Tibial nerve (tissue), 4 donors: ENCODE measurements around the gene RFXANK. TPM values are rescaled to one million over a fixed set of nuclear protein-coding genes. Genes with fewer than 3 reads are reported as not detected.

Source experiments
- DNase-seq, 2 donors: peaks; one replicate each; pipeline ENCODE4 v3.0.0-alpha.2; 2019; ENCODE audit warnings: low spot score in 2 of 2
- H3K27ac ChIP-seq, 4 donors: fragments of 200-600 bp; sonication (generic) in 3 of 4; one replicate each; pipeline ENCODE4 v1.5.1; 2017 to 2019; ENCODE audit warnings: mild to moderate bottlenecking in 1 of 4
- H3K27me3 ChIP-seq, 2 donors: fragments of 200-600 bp; sonication (generic) in 1 of 2; one replicate each; pipeline versions ENCODE4 v1.5.1 to v1.6.0; 2017 to 2019
- H3K36me3 ChIP-seq, 3 donors: fragments of 200-600 bp; sonication (generic); one replicate each; pipeline ENCODE4 v1.5.1; 2018 to 2019
- H3K4me1 ChIP-seq, 4 donors: fragments of 200-600 bp; sonication (generic) in 3 of 4; one replicate each; pipeline ENCODE4 v1.5.1; 2017 to 2019
- H3K4me3 ChIP-seq, 4 donors: fragments of 200-600 bp; sonication (generic) in 3 of 4; one replicate each; pipeline ENCODE4 v1.5.1; 2017 to 2019; ENCODE audit warnings: mild to moderate bottlenecking in 1 of 4, moderate library complexity in 1 of 4
- H3K9me3 ChIP-seq, 4 donors: fragments of 200-600 bp; sonication (generic) in 3 of 4; one replicate each; pipeline ENCODE4 v1.5.1; 2017 to 2019
- EP300 ChIP-seq, 2 donors: sonication (generic); formaldehyde crosslinking; IDR thresholded peaks; one replicate each; pipeline ENCODE4 v1.6.1; 2017; ENCODE audit warnings: antibody characterized with exemption in 2 of 2, mild to moderate bottlenecking in 1 of 2
- POLR2A ChIP-seq, 2 donors: fragments of 450-650 bp; IDR thresholded peaks; one replicate each; pipeline ENCODE4 v1.6.1; 2017; ENCODE audit warnings: antibody characterized with exemption in 2 of 2, mild to moderate bottlenecking in 2 of 2, moderate library complexity in 2 of 2
- WGBS, 2 donors: methylation state at CpG; one replicate each; pipeline ENCODE4 v1.1.5; 2018; 5-methylcytosine and 5-hydroxymethylcytosine counted together
- total RNA-seq, 4 donors: library from RNA; depleted of rRNA; stranded (reverse); fragments of >200 nt; gene quantifications; one replicate each; pipeline ENCODE4 v1.1.0, GENCODE V29; 2016
- TF ChIP-seq, protein P1 (sequence below), 5 experiments: fragments of 200-600 bp in 3 of 5; fragments of 450-650 bp in 2 of 5; sonication (generic) in 3 of 5; IDR thresholded peaks; one replicate each; pipeline ENCODE4 v1.5.1; 2016 to 2019; ENCODE audit warnings: antibody characterized with exemption in 5 of 5, mild to moderate bottlenecking in 3 of 5, moderate library complexity in 2 of 5

RFXANK gene, protein sequence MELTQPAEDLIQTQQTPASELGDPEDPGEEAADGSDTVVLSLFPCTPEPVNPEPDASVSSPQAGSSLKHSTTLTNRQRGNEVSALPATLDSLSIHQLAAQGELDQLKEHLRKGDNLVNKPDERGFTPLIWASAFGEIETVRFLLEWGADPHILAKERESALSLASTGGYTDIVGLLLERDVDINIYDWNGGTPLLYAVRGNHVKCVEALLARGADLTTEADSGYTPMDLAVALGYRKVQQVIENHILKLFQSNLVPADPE
- 10 to 100 TPM; 46.3 to 62.1 (median 56.8) TPM for total RNA-seq

DNA sequence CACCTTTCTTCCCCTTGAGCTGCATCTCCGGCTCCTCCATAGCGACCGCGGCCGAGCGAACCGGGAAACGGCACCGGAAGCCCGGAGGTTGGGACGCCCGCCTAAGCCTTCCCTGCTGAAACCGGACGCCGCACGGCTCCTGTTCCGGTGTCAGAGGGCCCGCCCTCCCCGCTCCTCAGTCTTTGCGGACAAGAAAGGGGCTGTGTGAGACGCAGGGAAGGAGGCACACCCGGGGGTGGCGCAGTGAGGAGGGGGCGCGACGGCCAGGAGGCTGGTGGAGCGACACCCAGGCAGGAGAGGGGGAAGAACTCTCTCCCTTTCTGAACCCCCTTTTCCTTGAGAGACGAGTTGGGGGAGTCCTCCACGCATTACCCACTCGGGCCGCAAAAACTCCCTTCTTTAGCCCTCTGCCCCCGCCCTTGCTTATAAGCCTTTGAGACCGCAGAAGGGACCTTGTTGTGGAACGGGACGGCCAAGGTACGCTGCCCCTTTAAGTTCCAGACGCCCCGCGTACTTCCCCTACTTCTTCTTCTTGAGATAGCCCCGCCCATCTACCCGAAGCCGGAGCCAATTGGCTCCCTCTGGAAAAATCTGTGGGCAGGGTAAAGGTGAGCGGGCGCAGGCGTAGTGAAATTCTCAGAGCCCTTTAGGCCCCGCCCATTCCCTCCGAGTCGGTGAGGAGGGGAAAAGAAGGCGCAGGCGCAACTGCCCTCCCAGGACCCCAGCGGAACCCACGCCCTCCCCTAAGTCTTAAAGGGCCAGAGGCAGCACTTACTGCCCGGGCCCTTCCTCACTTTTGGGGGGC lies at the start of gene RFXANK, which contains the start of gene BORCS8:
TSS of gene RFXANK (plus strand) at position 181 of the 805 bp plus-strand sequence. CDS start 1,689 bp downstream, outside the sequence.
TSS of gene BORCS8 (minus strand) at position 75 of the 805 bp plus-strand sequence. CDS start at position 40, 35 bp downstream.
- H3K9me3 ChIP-seq: no peaks in the 10 kb centered on the region
- H3K27me3 ChIP-seq: no peaks in the 10 kb centered on the region
- H3K36me3 ChIP-seq: peaks cover 0 to 23% (median 6%) of the 10 kb centered on the region in 3 donors
- H3K27ac ChIP-seq: peak within 1 kb of the TSS; percentile 98
- H3K4me1 ChIP-seq: peaks cover 5 to 59% (median 36%) of the 10 kb centered on the region in 4 donors
- peak; percentile 99 for DNase-seq
- TF ChIP-seq EP300 (IDR thresholded peaks at IDR 0.05) (peak; percentile 78 to 89), POLR2A (IDR thresholded peaks at IDR 0.05) (peak in 1 of 2 donors; percentile 66)
- TF ChIP-seq, protein P1, sequence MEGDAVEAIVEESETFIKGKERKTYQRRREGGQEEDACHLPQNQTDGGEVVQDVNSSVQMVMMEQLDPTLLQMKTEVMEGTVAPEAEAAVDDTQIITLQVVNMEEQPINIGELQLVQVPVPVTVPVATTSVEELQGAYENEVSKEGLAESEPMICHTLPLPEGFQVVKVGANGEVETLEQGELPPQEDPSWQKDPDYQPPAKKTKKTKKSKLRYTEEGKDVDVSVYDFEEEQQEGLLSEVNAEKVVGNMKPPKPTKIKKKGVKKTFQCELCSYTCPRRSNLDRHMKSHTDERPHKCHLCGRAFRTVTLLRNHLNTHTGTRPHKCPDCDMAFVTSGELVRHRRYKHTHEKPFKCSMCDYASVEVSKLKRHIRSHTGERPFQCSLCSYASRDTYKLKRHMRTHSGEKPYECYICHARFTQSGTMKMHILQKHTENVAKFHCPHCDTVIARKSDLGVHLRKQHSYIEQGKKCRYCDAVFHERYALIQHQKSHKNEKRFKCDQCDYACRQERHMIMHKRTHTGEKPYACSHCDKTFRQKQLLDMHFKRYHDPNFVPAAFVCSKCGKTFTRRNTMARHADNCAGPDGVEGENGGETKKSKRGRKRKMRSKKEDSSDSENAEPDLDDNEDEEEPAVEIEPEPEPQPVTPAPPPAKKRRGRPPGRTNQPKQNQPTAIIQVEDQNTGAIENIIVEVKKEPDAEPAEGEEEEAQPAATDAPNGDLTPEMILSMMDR (IDR thresholded peaks at IDR 0.05): peak in 2 of 5 experiments; percentile 38 to 40
- H3K4me3 ChIP-seq: peak within 1 kb of the TSS; percentile 72 to 78 (median 74)
- WGBS, 2 donors: 0% methylated on average over 50 to 53 of the region's 53 CpGs

DNA sequence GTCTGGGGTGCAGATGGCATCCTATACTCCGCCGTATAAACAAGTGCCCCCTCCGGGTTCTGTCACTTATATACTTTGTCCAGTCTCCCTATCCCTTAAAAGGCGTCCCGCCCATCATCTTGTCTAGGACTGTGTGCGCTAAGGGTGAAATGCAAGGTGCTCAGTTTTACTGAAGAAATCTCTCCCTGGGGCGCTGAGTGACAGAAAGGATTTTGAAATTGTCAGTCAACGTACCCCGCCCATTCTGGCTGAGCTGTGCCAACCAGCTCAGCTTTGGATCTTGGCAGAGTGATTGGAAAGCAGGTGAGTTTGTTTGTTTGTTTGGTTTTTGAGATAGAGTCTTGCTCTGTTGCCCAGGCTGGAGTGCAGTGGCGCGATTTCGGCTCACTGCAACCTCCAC lies 49.7 kb upstream of the RFXANK start:
- no peaks in the 10 kb centered on the region for H3K27me3 ChIP-seq
- no peak overlapping the region for H3K27ac ChIP-seq
- 90 to 93% methylated on average over 12 of the region's 12 CpGs for WGBS, 2 donors
- TF ChIP-seq EP300 (IDR thresholded peaks at IDR 0.05) (no peak), POLR2A (IDR thresholded peaks at IDR 0.05) (no peak)
- TF ChIP-seq, protein P1 (IDR thresholded peaks at IDR 0.05): no peak
- H3K4me3 ChIP-seq: no peak overlapping the region
- H3K4me1 ChIP-seq: peaks cover 0 to 16% (median 11%) of the 10 kb centered on the region in 4 donors
- H3K36me3 ChIP-seq: peaks cover 0 to 11% (median 8%) of the 10 kb centered on the region in 3 donors
- DNase-seq: no peak
- no peaks in the 10 kb centered on the region for H3K9me3 ChIP-seq

DNA sequence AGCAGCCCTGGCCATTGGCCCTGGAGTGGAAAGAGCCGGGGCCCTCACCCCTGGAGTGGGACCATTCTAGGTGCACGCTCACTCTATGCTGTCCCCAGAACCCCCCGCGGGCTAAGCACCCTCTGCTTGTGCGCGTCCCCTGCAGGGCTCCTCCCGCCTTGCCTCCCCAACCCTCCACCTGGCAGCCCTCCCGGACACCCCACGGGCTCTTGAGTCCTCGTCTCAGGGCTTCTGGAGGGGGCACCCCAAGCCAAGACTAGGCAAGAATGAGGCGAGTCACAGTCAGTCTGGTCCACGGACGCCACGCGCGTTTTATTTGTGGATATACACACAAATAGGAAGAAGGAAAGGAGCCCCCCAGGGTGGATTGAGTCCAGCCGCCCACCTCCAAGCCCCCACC lies 46.8 kb upstream of the RFXANK start:
- Histone ChIP-seq H3K4me3 (no peak overlapping the region), H3K27ac (no peak overlapping the region), H3K9me3 (no peaks in the 10 kb centered on the region), H3K27me3 (no peaks in the 10 kb centered on the region), H3K36me3 (peaks cover 0 to 35% (median 12%) of the 10 kb centered on the region in 3 donors), H3K4me1 (peaks cover 0 to 10% (median 6%) of the 10 kb centered on the region in 4 donors)
- 80 to 84% methylated on average over 13 of the region's 17 CpGs for WGBS, 2 donors
- DNase-seq: no peak
- TF ChIP-seq POLR2A (IDR thresholded peaks at IDR 0.05): no peak
- TF ChIP-seq, protein P1 (IDR thresholded peaks at IDR 0.05): no peak
- TF ChIP-seq EP300 (IDR thresholded peaks at IDR 0.05): no peak

DNA sequence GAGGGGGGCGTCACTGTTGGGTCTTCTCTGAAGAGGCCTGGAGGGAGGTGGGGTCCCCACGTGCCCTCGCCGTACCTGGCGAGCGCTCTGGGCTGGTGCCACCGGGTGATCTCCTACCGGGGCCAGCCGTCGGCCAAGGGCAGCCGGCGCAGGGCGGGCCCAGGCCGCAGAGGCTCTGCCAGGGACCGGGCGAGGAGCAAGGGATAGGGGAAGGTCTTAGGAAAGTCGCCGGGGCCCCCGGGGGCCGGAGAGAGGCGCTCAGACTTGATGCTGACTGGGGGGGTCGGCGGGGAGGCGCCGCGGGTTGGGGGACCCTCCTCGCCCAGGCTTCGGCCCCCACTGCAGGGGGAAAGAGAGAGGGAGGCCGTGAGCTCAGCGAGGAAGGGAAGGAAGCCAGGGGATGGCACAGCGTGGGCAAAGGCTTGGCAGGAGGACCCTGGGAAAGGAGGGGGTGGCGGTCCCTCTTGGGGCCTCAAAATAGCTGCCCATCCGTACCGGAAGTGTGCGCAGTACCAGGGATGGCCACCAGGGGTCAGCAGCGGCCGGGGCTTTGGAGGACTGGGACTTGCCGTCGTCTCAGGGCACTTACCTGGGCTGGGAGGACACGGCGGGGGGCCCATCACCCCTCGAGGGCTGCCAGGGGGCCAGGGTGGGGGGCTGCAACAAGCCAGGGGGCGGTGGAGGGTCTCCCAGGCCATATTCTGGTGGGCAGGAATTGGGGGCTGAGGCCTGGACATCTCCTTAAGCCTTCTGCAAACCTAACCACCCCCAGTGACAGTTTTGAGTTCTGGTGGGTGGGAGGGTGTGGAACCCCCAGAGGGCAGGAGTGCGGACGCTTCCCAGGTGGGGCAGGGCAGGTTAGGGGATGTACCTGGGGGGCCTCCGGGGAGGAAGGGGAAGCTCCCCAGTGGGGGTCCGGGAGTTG lies 46.1 kb upstream of the RFXANK start:
- TF ChIP-seq EP300 (IDR thresholded peaks at IDR 0.05) (no peak), POLR2A (IDR thresholded peaks at IDR 0.05) (no peak)
- TF ChIP-seq, protein P1 (IDR thresholded peaks at IDR 0.05): peak; percentile 94 to 100 (median 97)
- peak overlapping the region in 1 of 4 donors; percentile 26 for H3K27ac ChIP-seq
- WGBS, 2 donors: 25 to 27% methylated on average over 39 to 47 of the region's 47 CpGs

More for the DNA sequence above, 46.1 kb upstream of the RFXANK start:
- Histone ChIP-seq H3K27me3 (no peaks in the 10 kb centered on the region), H3K36me3 (peaks cover 0 to 40% (median 12%) of the 10 kb centered on the region in 3 donors), H3K9me3 (no peaks in the 10 kb centered on the region), H3K4me3 (peak overlapping the region in 2 of 4 donors; percentile 4 to 28), H3K4me1 (peaks cover 0 to 10% (median 6%) of the 10 kb centered on the region in 4 donors)
- peak; percentile 60 to 85 for DNase-seq
